GM12892 (cell line): Measurements from ENCODE around the gene GNAI2.

Source experiments
- POLR2A ChIP-seq: IDR thresholded peaks from 2 replicates; pipeline ENCODE4 v1.6.1; 2011; ENCODE audit warnings: low read depth, low read length, control low read depth
- POLR2AphosphoS5 ChIP-seq: IDR thresholded peaks from 2 replicates; pipeline ENCODE4 v1.6.1; 2011; ENCODE audit warnings: low read depth, low read length, control low read depth
- TAF1 ChIP-seq: IDR thresholded peaks from 2 replicates; pipeline ENCODE4 v1.6.1; 2011; ENCODE audit warnings: low read depth, mild to moderate bottlenecking, control low read depth, low read length, borderline replicate concordance

- no peak for TF ChIP-seq POLR2AphosphoS5
- TF ChIP-seq POLR2A: no peak
- no peak for TF ChIP-seq TAF1
These were observed 34.0 kb downstream of the GNAI2 start for GRCh38 chr3:50269977-50270413.
